Measurements from ENCODE around the gene KCNJ1. TPM values are rescaled to one million over a fixed set of nuclear protein-coding genes. Genes with fewer than 3 reads are reported as not detected.

The KCNJ1 gene
- total RNA-seq, 2 donors from 2014 or later = 1.1 TPM; not detected in 1

- Histone ChIP-seq H3K27ac (peak overlapping the region; percentile 6 to 47), H3K27me3 (replicated peaks; ENCODE audit: insufficient read depth) (no peaks in the 10 kb centered on the region), H3K36me3 (no peaks in the 10 kb centered on the region), H3K9me3 (no peaks in the 10 kb centered on the region), H3K4me1 (ENCODE audit: control insufficient read depth in 1 of 2, low read depth in 2 of 2) (peaks cover 6 to 33% of the 10 kb centered on the region in 2 donors), H3K4me3 (peak overlapping the region; percentile 90)
- DNase-seq (ENCODE audit: low spot score) = no peak
- no peak for TF ChIP-seq CTCF (IDR thresholded peaks at IDR 0.05)
- no peak for ATAC-seq (ENCODE audit: insufficient number of reproducible peaks, low FRiP score, low read depth)
These were observed 37.7 kb upstream of the KCNJ1 start for GRCh38 chr11:128904656-128905344.

GRCh38 chr11:128904303-128904655, 37.2 kb upstream of the KCNJ1 start:
- Histone ChIP-seq H3K4me1 (ENCODE audit: control insufficient read depth in 1 of 2, low read depth in 2 of 2) (peaks cover 6 to 31% of the 10 kb centered on the region in 2 donors), H3K4me3 (no peak overlapping the region), H3K27me3 (replicated peaks; ENCODE audit: insufficient read depth) (no peaks in the 10 kb centered on the region), H3K36me3 (no peaks in the 10 kb centered on the region), H3K27ac (peak overlapping the region in 1 of 2 donors; percentile 47), H3K9me3 (no peaks in the 10 kb centered on the region)
- TF ChIP-seq CTCF (IDR thresholded peaks at IDR 0.05) = no peak
- no peak for ATAC-seq (ENCODE audit: insufficient number of reproducible peaks, low FRiP score, low read depth)
- DNase-seq (ENCODE audit: low spot score) = no peak

- Histone ChIP-seq H3K36me3 (no peaks in the 10 kb centered on the region), H3K27ac (no peak overlapping the region), H3K4me3 (no peak overlapping the region), H3K27me3 (replicated peaks; ENCODE audit: insufficient read depth) (no peaks in the 10 kb centered on the region), H3K9me3 (no peaks in the 10 kb centered on the region), H3K4me1 (ENCODE audit: control insufficient read depth in 1 of 2, low read depth in 2 of 2) (peaks cover 6 to 28% of the 10 kb centered on the region in 2 donors)
- no peak for TF ChIP-seq CTCF (IDR thresholded peaks at IDR 0.05)
- no peak for ATAC-seq (ENCODE audit: insufficient number of reproducible peaks, low FRiP score, low read depth)
- no peak for DNase-seq (ENCODE audit: low spot score)
These were observed 36.4 kb upstream of the KCNJ1 start for GRCh38 chr11:128903248-128904061.

- TF ChIP-seq CTCF (IDR thresholded peaks at IDR 0.05) = no peak
- no peaks in the 10 kb centered on the region for H3K9me3 ChIP-seq
- no peak overlapping the region for H3K27ac ChIP-seq
- H3K36me3 ChIP-seq = no peaks in the 10 kb centered on the region
- ATAC-seq (ENCODE audit: insufficient number of reproducible peaks, low FRiP score, low read depth) = no peak
- no peaks in the 10 kb centered on the region for H3K27me3 ChIP-seq (replicated peaks; ENCODE audit: insufficient read depth)
- peaks cover 9 to 30% of the 10 kb centered on the region in 2 donors for H3K4me1 ChIP-seq (ENCODE audit: control insufficient read depth in 1 of 2, low read depth in 2 of 2)
- DNase-seq (ENCODE audit: low spot score) = no peak
- no peak overlapping the region for H3K4me3 ChIP-seq
These were observed 35.5 kb upstream of the KCNJ1 start for GRCh38 chr11:128902515-128903066.

Data from thoracic aorta (tissue), 2 donors.